BLaER1 (cell line): Measurements from ENCODE around the gene CD300LD.

ENCODE experiments used
- H3K27ac ChIP-seq: shearing (Covaris generic); formaldehyde crosslinking; 2 replicates; pipeline ENCODE4 v1.8.1; 2022
- H3K27me3 ChIP-seq: shearing (Covaris generic); formaldehyde crosslinking; 2 replicates; pipeline ENCODE4 v1.8.1; 2022
- H3K36me3 ChIP-seq: shearing (Covaris generic); formaldehyde crosslinking; 2 replicates; pipeline ENCODE4 v1.8.1; 2022
- H3K4me1 ChIP-seq: shearing (Covaris generic); formaldehyde crosslinking; 2 replicates; pipeline ENCODE4 v1.8.1; 2022
- H3K4me2 ChIP-seq: shearing (Covaris generic); formaldehyde crosslinking; 2 replicates; pipeline ENCODE4 v1.8.1; 2022
- H3K4me3 ChIP-seq: shearing (Covaris generic); formaldehyde crosslinking; 2 replicates; pipeline ENCODE4 v1.8.1; 2022
- H3K9ac ChIP-seq: shearing (Covaris generic); formaldehyde crosslinking; 2 replicates; pipeline ENCODE4 v1.8.1; 2022
- H3K9me3 ChIP-seq: shearing (Covaris generic); formaldehyde crosslinking; 2 replicates; pipeline ENCODE4 v1.8.1; 2022
- H4K20me1 ChIP-seq: shearing (Covaris generic); formaldehyde crosslinking; 2 replicates; pipeline ENCODE4 v1.8.1; 2022
- Cebpa-rat ChIP-seq: shearing (Covaris generic); IDR thresholded peaks from 2 replicates; pipeline ENCODE4 v1.8.1; 2022

CD300LD gene

DNA sequence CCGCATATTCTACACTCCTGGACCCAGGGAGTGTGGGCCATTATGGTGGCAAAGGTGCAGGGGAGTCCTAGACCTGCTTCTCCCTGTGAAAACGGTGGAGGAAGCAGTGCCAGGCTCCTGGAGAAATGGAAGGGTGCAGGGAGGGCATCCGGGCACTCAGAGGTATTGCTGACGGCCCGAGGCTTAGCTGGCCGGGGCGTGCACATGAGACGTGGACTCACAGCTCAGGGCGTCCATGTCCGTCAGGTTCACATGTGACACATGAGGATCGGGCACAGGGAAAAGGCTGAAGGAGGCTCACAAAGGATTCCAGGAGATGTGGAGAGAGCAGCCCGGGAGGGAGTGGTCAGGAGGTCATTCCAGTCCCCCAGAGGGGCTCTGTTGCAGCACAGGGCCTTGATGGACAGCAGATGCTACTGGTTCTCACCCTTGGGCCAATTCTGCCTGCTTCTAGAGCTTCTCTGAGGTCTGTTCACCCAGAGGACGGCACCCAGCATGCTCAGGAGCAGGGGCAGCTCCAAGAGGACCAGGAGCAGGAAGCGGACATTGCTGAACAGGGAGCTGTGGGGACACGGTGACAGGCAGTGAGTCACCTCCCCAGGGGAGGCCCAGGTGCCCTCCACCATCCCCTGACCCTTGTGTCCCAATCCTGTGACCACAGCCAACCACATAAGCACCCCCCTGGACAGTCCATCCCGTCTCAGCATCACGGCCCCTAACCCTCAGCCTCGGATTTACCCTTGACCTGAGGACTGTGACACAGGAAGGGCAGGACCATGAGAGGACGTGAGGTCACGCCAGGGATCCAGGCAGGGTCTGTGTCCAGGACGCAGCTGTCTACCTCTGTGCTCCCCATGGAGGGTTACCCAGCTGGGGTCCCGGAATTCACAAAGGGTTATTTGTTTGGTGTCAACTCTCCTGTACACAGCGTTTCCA, 50.6 kb downstream of the CD300LD start:
- Histone ChIP-seq H3K27ac (no peak overlapping the region), H3K4me3 (no peak overlapping the region), H3K9ac (no peak overlapping the region), H3K27me3 (no peaks in the 10 kb centered on the region), H3K9me3 (no peaks in the 10 kb centered on the region), H4K20me1 (no peaks in the 10 kb centered on the region), H3K4me1 (peaks cover 19% of the 10 kb centered on the region), H3K4me2 (no peak overlapping the region), H3K36me3 (no peaks in the 10 kb centered on the region)
- TF ChIP-seq Cebpa-rat, result no peak

DNA sequence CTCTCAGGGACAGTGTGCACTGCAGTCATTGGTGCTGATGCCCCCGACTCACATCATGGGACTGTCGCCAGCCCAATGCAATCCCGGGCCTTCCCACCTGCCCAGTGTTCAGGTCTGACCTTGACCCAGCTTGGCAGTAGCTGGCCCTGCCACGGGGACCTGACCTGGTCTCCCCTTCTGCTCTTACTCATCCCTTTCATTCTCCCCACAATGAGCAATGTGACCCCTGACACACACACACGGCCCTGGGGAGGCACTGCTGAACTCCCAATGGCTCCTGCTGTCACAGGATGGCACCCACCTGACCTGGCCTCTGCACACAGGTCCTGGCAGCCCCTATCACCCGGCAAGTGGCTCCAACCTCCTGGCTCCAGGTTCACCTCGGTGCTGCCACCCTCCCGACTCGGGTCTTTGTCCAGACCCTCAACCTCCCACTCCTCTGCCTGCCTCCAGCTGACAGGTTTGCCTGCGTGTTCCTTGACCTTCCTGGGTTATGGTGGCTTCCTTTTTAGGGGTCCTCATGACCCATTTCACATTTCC, 52.7 kb downstream of the CD300LD start:
- Histone ChIP-seq H3K4me2 (no peak overlapping the region), H3K9me3 (no peaks in the 10 kb centered on the region), H3K4me1 (no peaks in the 10 kb centered on the region), H4K20me1 (no peaks in the 10 kb centered on the region), H3K9ac (no peak overlapping the region), H3K36me3 (no peaks in the 10 kb centered on the region), H3K27me3 (no peaks in the 10 kb centered on the region), H3K27ac (no peak overlapping the region), H3K4me3 (no peak overlapping the region)
- TF ChIP-seq Cebpa-rat, result no peak

DNA sequence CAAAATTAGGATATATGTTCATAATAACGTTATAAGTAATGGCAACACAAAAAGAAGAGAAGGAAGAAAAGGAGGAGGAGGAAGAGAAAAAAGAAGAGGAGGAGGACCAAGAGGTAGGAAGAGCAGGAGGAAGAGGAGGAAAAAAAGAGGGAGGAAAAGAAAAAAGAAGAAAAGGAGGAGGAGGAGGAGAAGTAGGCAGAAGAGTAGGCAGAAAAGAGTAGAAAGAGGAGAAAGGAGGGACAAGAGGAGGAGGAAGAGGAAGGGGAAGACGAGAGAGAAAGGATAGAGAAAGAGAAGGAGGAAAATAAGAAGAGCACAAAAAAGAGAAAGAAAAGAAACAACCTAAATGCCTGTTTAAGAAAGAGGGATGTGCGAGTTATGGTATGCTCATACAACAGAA, 55.2 kb downstream of the CD300LD start:
- Histone ChIP-seq H3K27me3 (no peaks in the 10 kb centered on the region), H3K9me3 (no peaks in the 10 kb centered on the region)

DNA sequence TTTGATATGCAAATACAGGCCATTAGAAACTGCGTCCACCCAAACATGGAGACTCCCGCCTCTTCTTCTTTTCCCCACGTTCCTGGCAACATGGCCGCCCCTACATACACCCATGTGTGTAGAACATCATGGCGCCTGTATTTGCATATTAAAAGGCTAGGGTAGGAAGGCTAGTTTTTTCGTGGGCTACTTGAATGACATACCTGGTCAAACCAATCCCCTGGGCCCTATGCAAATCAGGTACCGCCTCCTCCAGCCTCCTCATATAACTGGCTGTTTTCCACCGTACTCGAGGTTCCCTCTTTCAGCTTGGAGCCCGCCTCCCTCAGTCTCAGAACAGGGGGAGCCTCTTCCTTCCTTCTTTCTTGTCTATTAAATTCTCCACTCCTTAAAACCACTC, 60.0 kb downstream of the CD300LD start:
- Histone ChIP-seq H3K27me3 (no peaks in the 10 kb centered on the region; the same call in 1 of the 2 replicates), H4K20me1 (no peaks in the 10 kb centered on the region)

More for the DNA sequence above, 55.2 kb downstream of the CD300LD start:
- no peak overlapping the region for H3K4me2 ChIP-seq
- H3K9ac ChIP-seq, result no peak overlapping the region
- peaks cover 12% of the 10 kb centered on the region for H3K4me1 ChIP-seq
- H4K20me1 ChIP-seq, result no peaks in the 10 kb centered on the region
- H3K36me3 ChIP-seq, result no peaks in the 10 kb centered on the region
- no peak overlapping the region for H3K27ac ChIP-seq
- H3K4me3 ChIP-seq, result no peak overlapping the region
- TF ChIP-seq Cebpa-rat, result no peak

DNA sequence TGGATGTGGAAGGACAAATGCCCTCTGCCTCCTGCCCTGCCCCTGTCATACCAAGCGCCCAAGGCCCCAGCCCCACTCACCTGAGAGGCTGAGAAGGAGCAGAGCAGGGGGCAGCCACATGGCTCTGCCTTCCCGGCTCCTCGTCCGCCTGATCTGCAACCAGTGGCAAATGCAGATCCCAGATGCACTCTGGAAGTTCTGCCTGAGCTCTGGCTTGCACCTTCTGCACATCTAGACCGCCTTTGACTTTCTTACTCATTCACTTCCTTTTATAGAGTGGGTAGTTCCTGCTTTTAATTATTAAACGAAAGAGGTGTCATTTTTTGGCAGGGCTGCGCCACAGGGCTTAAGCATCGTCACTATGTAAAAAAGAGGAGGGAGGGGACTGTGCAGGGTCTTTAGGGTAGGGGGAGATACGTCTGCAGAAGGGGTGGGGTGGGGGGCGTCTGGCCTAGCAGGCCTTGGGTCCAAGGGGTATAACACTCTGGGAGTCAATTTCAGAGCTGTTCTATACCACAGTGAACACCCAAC, 60.8 kb downstream of the CD300LD start, which contains the start of gene CD300LB:
TSS of gene CD300LB (minus strand) at position 245 of the 531 bp plus-strand sequence. CDS start at position 120, 125 bp downstream.
- H3K9ac ChIP-seq, result no peak within 1 kb of the TSS
- no peak for TF ChIP-seq Cebpa-rat

More for the DNA sequence above, 60.0 kb downstream of the CD300LD start:
- Histone ChIP-seq H3K9me3 (no peaks in the 10 kb centered on the region), H3K9ac (no peak overlapping the region), H3K36me3 (no peaks in the 10 kb centered on the region), H3K4me1 (peaks cover 20% of the 10 kb centered on the region), H3K27ac (no peak overlapping the region), H3K4me2 (peak overlapping the region; percentile 53), H3K4me3 (no peak overlapping the region)
- no peak for TF ChIP-seq Cebpa-rat

DNA sequence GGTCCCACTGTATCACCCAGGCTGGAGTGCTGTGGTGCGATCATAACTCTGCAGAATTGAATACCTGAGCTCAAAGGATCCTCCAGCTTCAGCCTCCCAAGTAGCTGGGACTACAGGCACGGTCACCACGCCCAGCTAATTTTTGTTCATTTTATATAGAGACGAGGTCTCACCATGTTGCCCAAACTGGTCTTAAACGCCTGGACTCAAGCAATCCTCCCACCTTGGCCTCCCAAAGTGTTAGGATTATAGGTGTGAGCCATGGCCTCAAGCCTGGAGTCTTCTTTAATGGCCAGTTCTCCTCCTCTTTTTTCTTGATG, 61.3 kb downstream of the CD300LD start:
- Histone ChIP-seq H3K4me3 (no peak overlapping the region), H3K9ac (no peak overlapping the region), H3K4me2 (no peak overlapping the region), H3K4me1 (peaks cover 20% of the 10 kb centered on the region), H3K27ac (no peak overlapping the region), H3K27me3 (no peaks in the 10 kb centered on the region; the same call in 1 of the 2 replicates), H4K20me1 (no peaks in the 10 kb centered on the region), H3K36me3 (no peaks in the 10 kb centered on the region), H3K9me3 (no peaks in the 10 kb centered on the region)
- no peak for TF ChIP-seq Cebpa-rat

More for the DNA sequence above, 60.8 kb downstream of the CD300LD start, which contains the start of gene CD300LB:
- H3K36me3 ChIP-seq, result no peaks in the 10 kb centered on the region
- H4K20me1 ChIP-seq, result no peaks in the 10 kb centered on the region
- H3K4me1 ChIP-seq, result peaks cover 20% of the 10 kb centered on the region
- no peak within 1 kb of the TSS for H3K4me3 ChIP-seq
- H3K4me2 ChIP-seq, result peak within 1 kb of the TSS; percentile 53
- H3K9me3 ChIP-seq, result no peaks in the 10 kb centered on the region
- no peak within 1 kb of the TSS for H3K27ac ChIP-seq
- H3K27me3 ChIP-seq, result no peaks in the 10 kb centered on the region; the same call in 1 of the 2 replicates
